AG04450 (cell line): ENCODE data around the gene DCUN1D4. TPM values are rescaled to one million over a fixed set of nuclear protein-coding genes. Genes with fewer than 3 reads are reported as not detected.

Source experiments
- CTCF ChIA-PET: fragments of 300-600, 350-600 bp; formaldehyde crosslinking; extraction: SDS; loops from one replicate; lab custom pipeline; 2022; ENCODE audit warnings: antibody characterized with exemption, inconsistent platforms; lab: Charles Lee
- POLR2A ChIA-PET: fragments of 350-600 bp; formaldehyde crosslinking; extraction: SDS; loops from one replicate; lab custom pipeline; 2021; ENCODE audit warnings: antibody characterized with exemption, inconsistent platforms; lab: Yijun Ruan, JAX
- DNase-seq: peaks from one replicate; pipeline ENCODE4 v3.0.0-alpha.2; 2011; ENCODE audit warnings: low read depth, low spot score
- H3K27ac ChIP-seq: one replicate; pipeline ENCODE4 v1.5.1; 2012; ENCODE audit warnings: low read depth, low read length, control low read depth
- H3K27me3 ChIP-seq: one replicate; pipeline ENCODE4 v1.6.0; 2012; ENCODE audit warnings: low read length; ENCODE audit not compliant: control insufficient read depth, insufficient read depth
- H3K4me3 ChIP-seq: 2 replicates; pipeline ENCODE4 v1.5.1; 2011; ENCODE audit warnings: mild to moderate bottlenecking, low read depth, low read length, control low read depth
- H3K9me3 ChIP-seq: 2 replicates; pipeline ENCODE4 v1.5.1; 2012; ENCODE audit warnings: low read length; ENCODE audit not compliant: control insufficient read depth, insufficient read depth
- polyA plus RNA-seq: library from polyadenylated mRNA; depleted of rRNA; stranded (reverse); fragments of >200 nt; gene quantifications from 2 replicates; pipeline ENCODE4 v1.2.3, GENCODE V29; 2011
- TF ChIP-seq, protein P1 (sequence below): IDR thresholded peaks from 2 replicates; pipeline ENCODE4 v1.5.1; 2011; ENCODE audit warnings: low read depth, low read length, control low read depth, inconsistent platforms

Gene DCUN1D4
- polyA plus RNA-seq, 1 experiment = 67.2 TPM

- CTCF ChIA-PET = interaction anchor here (1.5 kb wide), 1 partner anchor 9 kb away, joined by 5 read pairs; the partner anchor contains the start of gene DCUN1D4
- POLR2A ChIA-PET = no interaction called here
- H3K27ac ChIP-seq = no peak overlapping the region
- DNase-seq = no peak
- no peaks in the 10 kb centered on the region for H3K27me3 ChIP-seq
- TF ChIP-seq, protein P1, sequence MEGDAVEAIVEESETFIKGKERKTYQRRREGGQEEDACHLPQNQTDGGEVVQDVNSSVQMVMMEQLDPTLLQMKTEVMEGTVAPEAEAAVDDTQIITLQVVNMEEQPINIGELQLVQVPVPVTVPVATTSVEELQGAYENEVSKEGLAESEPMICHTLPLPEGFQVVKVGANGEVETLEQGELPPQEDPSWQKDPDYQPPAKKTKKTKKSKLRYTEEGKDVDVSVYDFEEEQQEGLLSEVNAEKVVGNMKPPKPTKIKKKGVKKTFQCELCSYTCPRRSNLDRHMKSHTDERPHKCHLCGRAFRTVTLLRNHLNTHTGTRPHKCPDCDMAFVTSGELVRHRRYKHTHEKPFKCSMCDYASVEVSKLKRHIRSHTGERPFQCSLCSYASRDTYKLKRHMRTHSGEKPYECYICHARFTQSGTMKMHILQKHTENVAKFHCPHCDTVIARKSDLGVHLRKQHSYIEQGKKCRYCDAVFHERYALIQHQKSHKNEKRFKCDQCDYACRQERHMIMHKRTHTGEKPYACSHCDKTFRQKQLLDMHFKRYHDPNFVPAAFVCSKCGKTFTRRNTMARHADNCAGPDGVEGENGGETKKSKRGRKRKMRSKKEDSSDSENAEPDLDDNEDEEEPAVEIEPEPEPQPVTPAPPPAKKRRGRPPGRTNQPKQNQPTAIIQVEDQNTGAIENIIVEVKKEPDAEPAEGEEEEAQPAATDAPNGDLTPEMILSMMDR = no peak
- H3K4me3 ChIP-seq = no peak overlapping the region
- no peaks in the 10 kb centered on the region for H3K9me3 ChIP-seq
Measured at GRCh38 chr4:51851937-51852290, 9.0 kb downstream of the DCUN1D4 start.

DNA sequence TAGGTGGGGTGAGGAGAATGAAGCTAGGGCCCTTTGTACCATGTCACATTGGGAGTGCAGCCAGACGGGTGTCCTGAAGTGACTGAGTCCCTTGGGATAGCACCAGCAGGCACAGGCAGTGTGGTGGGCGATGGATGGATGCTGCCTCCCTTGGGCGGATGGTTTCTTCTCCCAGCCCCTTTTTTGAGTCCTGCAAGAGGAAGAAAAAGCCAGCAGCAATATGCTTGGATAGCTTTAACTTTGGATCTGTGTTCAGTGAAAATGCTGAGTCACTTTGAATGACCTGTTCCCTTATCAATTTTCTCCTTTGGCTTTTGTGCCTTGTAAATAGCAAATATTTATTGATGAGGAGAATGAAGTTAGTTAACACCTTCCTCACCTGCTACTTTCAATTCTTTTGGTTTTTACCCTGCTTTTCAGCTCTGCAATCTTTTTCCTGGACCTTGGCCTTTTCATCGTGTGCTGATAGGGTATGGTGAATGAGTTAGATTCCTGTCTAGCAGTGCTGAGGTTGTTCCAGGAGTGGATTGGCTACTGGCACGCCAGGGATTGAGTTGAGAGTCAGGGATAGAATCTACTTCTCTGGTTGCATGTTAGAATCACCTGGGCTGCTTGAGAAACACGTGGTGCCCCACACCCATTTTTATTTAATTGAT lies 10.2 kb downstream of the DCUN1D4 start:
- Histone ChIP-seq H3K4me3 (no peak overlapping the region), H3K27me3 (no peaks in the 10 kb centered on the region), H3K27ac (peak overlapping the region; percentile 55), H3K9me3 (no peaks in the 10 kb centered on the region)
- POLR2A ChIA-PET = interaction anchor here (0.6 kb wide), 1 partner anchor 17 kb away, joined by 3 read pairs; no protein-coding TSS in a partner anchor
- CTCF ChIA-PET = interaction anchor here (0.6 to 2.1 kb wide), 4 partner anchors 11 to 198 kb away, joined by 3 to 6 read pairs (median 4); partner anchors contain the start of gene DCUN1D4
- TF ChIP-seq, protein P1 = no peak
- no peak for DNase-seq

DNA sequence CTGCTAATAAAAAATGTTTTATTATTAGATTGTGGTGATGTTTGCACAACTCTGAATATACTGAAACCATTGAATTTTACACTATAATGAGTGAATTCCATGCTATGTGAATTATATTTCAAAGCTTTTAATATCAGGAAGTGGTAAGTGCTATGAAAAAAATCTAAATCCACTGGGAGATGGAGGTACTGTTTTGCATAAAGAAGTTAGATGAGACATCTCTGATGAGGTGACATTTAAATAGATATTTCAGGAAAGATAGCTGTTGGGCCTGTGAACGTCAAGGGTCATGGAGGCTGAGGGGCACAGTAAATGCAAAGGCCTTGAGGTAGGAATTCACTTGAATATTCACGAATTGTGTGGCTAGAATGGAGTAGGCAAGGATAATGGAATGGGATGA lies 12.3 kb downstream of the DCUN1D4 start:
- TF ChIP-seq, protein P1 = no peak
- POLR2A ChIA-PET = no interaction called here
- no peaks in the 10 kb centered on the region for H3K9me3 ChIP-seq
- H3K27ac ChIP-seq = no peak overlapping the region
- CTCF ChIA-PET = interaction anchor here (2.1 kb wide), 1 partner anchor 40 kb away, joined by 6 read pairs; no protein-coding TSS in a partner anchor
- no peak for DNase-seq
- no peaks in the 10 kb centered on the region for H3K27me3 ChIP-seq
- no peak overlapping the region for H3K4me3 ChIP-seq

- Histone ChIP-seq H3K9me3 (no peaks in the 10 kb centered on the region), H3K27ac (no peak overlapping the region), H3K4me3 (no peak overlapping the region), H3K27me3 (no peaks in the 10 kb centered on the region)
- ChIA-PET POLR2A (no interaction called here), CTCF (interaction anchor here (1.9 kb wide), 1 partner anchor 40 kb away, joined by 4 read pairs; no protein-coding TSS in a partner anchor)
- no peak for DNase-seq
- TF ChIP-seq, protein P1 = no peak
Measured at GRCh38 chr4:51855751-51856150, 12.8 kb downstream of the DCUN1D4 start.

DNA sequence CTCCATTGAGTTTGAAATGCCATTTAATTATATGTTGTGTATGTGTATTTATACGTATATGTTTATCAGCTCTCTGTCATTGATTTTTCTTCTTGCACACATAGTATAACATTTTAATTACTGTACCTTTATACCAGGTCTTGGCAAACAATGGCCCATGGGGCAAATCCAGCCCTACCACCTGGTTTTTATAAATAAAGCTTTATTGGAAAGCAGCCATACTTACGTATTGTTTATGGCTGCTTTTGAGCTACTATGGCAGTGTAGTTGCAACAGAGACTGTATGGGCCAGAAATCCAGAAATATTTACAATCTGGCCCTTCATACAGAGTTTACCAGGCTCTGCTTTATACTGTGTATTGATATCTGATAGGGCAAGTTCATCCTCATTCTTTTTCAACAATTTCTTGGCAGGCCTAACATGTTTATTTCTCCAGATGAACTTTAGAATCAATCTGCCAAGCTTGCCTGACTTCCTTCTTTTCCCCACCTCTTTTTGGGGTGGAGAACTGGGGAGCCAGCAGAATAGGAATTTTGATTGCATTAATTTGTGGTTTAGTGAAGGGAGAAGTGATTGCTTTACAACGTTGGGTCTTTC lies 15.8 kb downstream of the DCUN1D4 start:
- Histone ChIP-seq H3K27me3 (no peaks in the 10 kb centered on the region), H3K27ac (no peak overlapping the region), H3K9me3 (no peaks in the 10 kb centered on the region), H3K4me3 (no peak overlapping the region)
- TF ChIP-seq, protein P1 = no peak
- ChIA-PET CTCF (interaction anchor here (0.8 to 0.9 kb wide), 3 partner anchors 13 to 37 kb away, joined by 3 to 4 read pairs (median 3); no protein-coding TSS in a partner anchor), POLR2A (no interaction called here)
- DNase-seq = no peak
